Suprapubic skin (tissue), 4 donors: ENCODE measurements around the gene ETV6. TPM values are rescaled to one million over a fixed set of nuclear protein-coding genes. Genes with fewer than 3 reads are reported as not detected.

ENCODE experiments used
- DNase-seq, 2 donors: peaks; one replicate each; pipeline ENCODE4 v3.0.0-alpha.2; 2019; ENCODE audit warnings: low spot score in 2 of 2
- H3K27ac ChIP-seq: fragments of 200-600 bp; sonication (generic); one replicate; pipeline ENCODE4 v1.5.1; 2019
- H3K27me3 ChIP-seq: fragments of 200-600 bp; sonication (generic); one replicate; pipeline ENCODE4 v1.5.1; 2019
- H3K36me3 ChIP-seq: fragments of 200-600 bp; sonication (generic); one replicate; pipeline ENCODE4 v1.5.1; 2019
- H3K4me1 ChIP-seq: fragments of 200-600 bp; sonication (generic); one replicate; pipeline ENCODE4 v1.5.1; 2019
- H3K4me3 ChIP-seq: fragments of 200-600 bp; sonication (generic); one replicate; pipeline ENCODE4 v1.5.1; 2019; ENCODE audit warnings: mild to moderate bottlenecking
- H3K9me3 ChIP-seq: fragments of 200-600 bp; sonication (generic); one replicate; pipeline ENCODE4 v1.5.1; 2019
- CTCF ChIP-seq, 2 donors: fragments of 200-600 bp in 1 of 2; fragments of 450-650 bp in 1 of 2; sonication (generic) in 1 of 2; IDR thresholded peaks; one replicate each; pipeline ENCODE4 v1.5.1; 2016 to 2019; ENCODE audit warnings: antibody characterized with exemption in 2 of 2, mild to moderate bottlenecking in 1 of 2, moderate library complexity in 1 of 2
- EP300 ChIP-seq: sonication (generic); formaldehyde crosslinking; IDR thresholded peaks from one replicate; pipeline ENCODE4 v1.6.1; 2017; ENCODE audit warnings: antibody characterized with exemption
- POLR2A ChIP-seq, 2 donors: fragments of 450-650 bp; IDR thresholded peaks; one replicate each; pipeline ENCODE4 v1.6.1; 2017; ENCODE audit warnings: antibody characterized with exemption in 2 of 2, mild to moderate bottlenecking in 2 of 2, moderate library complexity in 2 of 2
- POLR2AphosphoS5 ChIP-seq, 3 donors: sonication (generic); formaldehyde crosslinking; IDR thresholded peaks; one replicate each; pipeline ENCODE4 v1.6.1; 2017; ENCODE audit warnings: antibody characterized with exemption in 3 of 3
- WGBS: methylation state at CpG from one replicate; pipeline ENCODE4 v1.1.5; 2018; 5-methylcytosine and 5-hydroxymethylcytosine counted together
- total RNA-seq, 4 donors: library from RNA; depleted of rRNA; stranded (reverse); fragments of >200 nt; gene quantifications; one replicate each; pipeline ENCODE4 v1.1.0, GENCODE V29; 2016

ETV6 gene
- total RNA-seq, 4 donors from 2014 or later, result 16.9 to 41.4 (median 25.1) TPM

GRCh38 chr12:11888029-11888428 is 238.6 kb downstream of the ETV6 start:
- Histone ChIP-seq H3K4me1 (peaks cover 18% of the 10 kb centered on the region), H3K4me3 (no peak overlapping the region), H3K36me3 (peaks cover 66% of the 10 kb centered on the region), H3K27ac (no peak overlapping the region), H3K27me3 (no peaks in the 10 kb centered on the region), H3K9me3 (no peaks in the 10 kb centered on the region)
- no peak for DNase-seq
- TF ChIP-seq EP300 (no peak), POLR2A (IDR thresholded peaks at IDR 0.05) (no peak), POLR2AphosphoS5 (IDR thresholded peaks at IDR 0.05) (no peak), CTCF (IDR thresholded peaks at IDR 0.05) (no peak)
- WGBS, result 89% methylated on average over 3 of the region's 3 CpGs

- TF ChIP-seq EP300 (no peak), POLR2A (IDR thresholded peaks at IDR 0.05) (no peak), CTCF (IDR thresholded peaks at IDR 0.05) (no peak), POLR2AphosphoS5 (IDR thresholded peaks at IDR 0.05) (no peak)
- DNase-seq, result no peak
- WGBS, result 86% methylated on average over 4 of the region's 4 CpGs
- Histone ChIP-seq H3K27me3 (no peaks in the 10 kb centered on the region), H3K27ac (no peak overlapping the region), H3K9me3 (no peaks in the 10 kb centered on the region), H3K4me3 (no peak overlapping the region), H3K4me1 (peaks cover 2% of the 10 kb centered on the region), H3K36me3 (peaks cover 50% of the 10 kb centered on the region)
Observed at GRCh38 chr12:11891346-11891745, 241.9 kb downstream of the ETV6 start.

GRCh38 chr12:11891754-11892386 is 242.4 kb downstream of the ETV6 start:
- H3K4me3 ChIP-seq, result no peak overlapping the region
- WGBS, result 89% methylated on average over 9 of the region's 9 CpGs
- peaks cover 2% of the 10 kb centered on the region for H3K4me1 ChIP-seq
- no peak overlapping the region for H3K27ac ChIP-seq
- no peaks in the 10 kb centered on the region for H3K9me3 ChIP-seq
- DNase-seq, result no peak
- peaks cover 46% of the 10 kb centered on the region for H3K36me3 ChIP-seq
- TF ChIP-seq EP300 (no peak), CTCF (IDR thresholded peaks at IDR 0.05) (no peak), POLR2A (IDR thresholded peaks at IDR 0.05) (no peak), POLR2AphosphoS5 (IDR thresholded peaks at IDR 0.05) (no peak)
- H3K27me3 ChIP-seq, result no peaks in the 10 kb centered on the region

DNA sequence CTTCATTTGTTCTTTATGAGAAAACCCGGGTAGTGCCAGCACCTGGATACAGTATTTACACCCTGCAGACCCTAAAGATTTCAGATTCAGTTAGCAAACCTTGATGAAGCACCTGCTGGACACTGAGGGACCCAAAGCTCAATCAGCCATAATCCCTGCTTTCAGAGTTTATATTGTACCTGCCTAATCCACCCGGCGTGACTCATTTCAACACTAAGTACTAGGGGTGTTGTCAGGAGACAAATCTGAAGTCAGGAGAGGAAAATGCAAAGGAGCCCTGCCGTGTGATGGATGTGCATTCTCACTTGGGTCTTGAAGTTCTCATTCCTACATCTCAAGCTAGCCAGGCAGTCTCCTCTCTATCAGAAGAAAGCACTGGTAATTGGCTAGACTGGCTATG is 244.5 kb downstream of the ETV6 start:
- peaks cover 26% of the 10 kb centered on the region for H3K36me3 ChIP-seq
- no peak overlapping the region for H3K27ac ChIP-seq
- H3K27me3 ChIP-seq, result no peaks in the 10 kb centered on the region
- 86% methylated on average over 4 of the region's 4 CpGs for WGBS
- no peak overlapping the region for H3K4me3 ChIP-seq
- H3K9me3 ChIP-seq, result no peaks in the 10 kb centered on the region
- no peak for TF ChIP-seq EP300
- no peak for TF ChIP-seq POLR2A (IDR thresholded peaks at IDR 0.05)
- no peak for TF ChIP-seq CTCF (IDR thresholded peaks at IDR 0.05)
- TF ChIP-seq POLR2AphosphoS5 (IDR thresholded peaks at IDR 0.05), result no peak
- no peak for DNase-seq
- peaks cover 2% of the 10 kb centered on the region for H3K4me1 ChIP-seq

GRCh38 chr12:11894890-11895289 is 245.4 kb downstream of the ETV6 start:
- H3K27ac ChIP-seq, result no peak overlapping the region
- H3K36me3 ChIP-seq, result peaks cover 24% of the 10 kb centered on the region
- DNase-seq, result no peak
- H3K9me3 ChIP-seq, result no peaks in the 10 kb centered on the region
- 78% methylated on average over 4 of the region's 4 CpGs for WGBS
- no peaks in the 10 kb centered on the region for H3K27me3 ChIP-seq
- H3K4me1 ChIP-seq, result peaks cover 2% of the 10 kb centered on the region
- no peak overlapping the region for H3K4me3 ChIP-seq
- TF ChIP-seq CTCF (IDR thresholded peaks at IDR 0.05), result no peak
- TF ChIP-seq POLR2AphosphoS5 (IDR thresholded peaks at IDR 0.05), result no peak
- TF ChIP-seq POLR2A (IDR thresholded peaks at IDR 0.05), result no peak
- no peak for TF ChIP-seq EP300
